PFSK-1 (cell line): Measurements from ENCODE around the gene MGMT.

Experiments used
- FOXP2 ChIP-seq: optimal IDR thresholded peaks from 2 replicates; pipeline ENCODE3; 2011; ENCODE audit warnings: borderline replicate concordance, control low read depth, inconsistent platforms; ENCODE audit not compliant: insufficient read depth; ENCODE audit errors: extremely low read length, extremely low read depth
- POLR2AphosphoS5 ChIP-seq: IDR thresholded peaks from 2 replicates; pipeline ENCODE4 v1.6.1; 2012; ENCODE audit warnings: low read depth, mild to moderate bottlenecking, control low read depth, low read length, moderate library complexity
- REST ChIP-seq, 2 experiments: IDR thresholded peaks; 2 replicates each; pipeline versions ENCODE4 v1.6.1 to v1.8.0; 2011 to 2012; ENCODE audit warnings: low read depth in 2 of 2, low read length in 2 of 2, control low read depth in 1 of 2, inconsistent platforms in 1 of 2, mild to moderate bottlenecking in 1 of 2, moderate library complexity in 1 of 2; ENCODE audit not compliant: insufficient read depth in 1 of 2
- SIN3A ChIP-seq: IDR thresholded peaks from 2 replicates; pipeline ENCODE4 v1.6.1; 2012; ENCODE audit warnings: mild to moderate bottlenecking, low read length, moderate library complexity, borderline replicate concordance; ENCODE audit not compliant: insufficient read depth
- TAF1 ChIP-seq: IDR thresholded peaks from 2 replicates; pipeline ENCODE4 v1.6.1; 2012; ENCODE audit warnings: low read length, control low read depth, borderline replicate concordance; ENCODE audit not compliant: insufficient read depth

DNA sequence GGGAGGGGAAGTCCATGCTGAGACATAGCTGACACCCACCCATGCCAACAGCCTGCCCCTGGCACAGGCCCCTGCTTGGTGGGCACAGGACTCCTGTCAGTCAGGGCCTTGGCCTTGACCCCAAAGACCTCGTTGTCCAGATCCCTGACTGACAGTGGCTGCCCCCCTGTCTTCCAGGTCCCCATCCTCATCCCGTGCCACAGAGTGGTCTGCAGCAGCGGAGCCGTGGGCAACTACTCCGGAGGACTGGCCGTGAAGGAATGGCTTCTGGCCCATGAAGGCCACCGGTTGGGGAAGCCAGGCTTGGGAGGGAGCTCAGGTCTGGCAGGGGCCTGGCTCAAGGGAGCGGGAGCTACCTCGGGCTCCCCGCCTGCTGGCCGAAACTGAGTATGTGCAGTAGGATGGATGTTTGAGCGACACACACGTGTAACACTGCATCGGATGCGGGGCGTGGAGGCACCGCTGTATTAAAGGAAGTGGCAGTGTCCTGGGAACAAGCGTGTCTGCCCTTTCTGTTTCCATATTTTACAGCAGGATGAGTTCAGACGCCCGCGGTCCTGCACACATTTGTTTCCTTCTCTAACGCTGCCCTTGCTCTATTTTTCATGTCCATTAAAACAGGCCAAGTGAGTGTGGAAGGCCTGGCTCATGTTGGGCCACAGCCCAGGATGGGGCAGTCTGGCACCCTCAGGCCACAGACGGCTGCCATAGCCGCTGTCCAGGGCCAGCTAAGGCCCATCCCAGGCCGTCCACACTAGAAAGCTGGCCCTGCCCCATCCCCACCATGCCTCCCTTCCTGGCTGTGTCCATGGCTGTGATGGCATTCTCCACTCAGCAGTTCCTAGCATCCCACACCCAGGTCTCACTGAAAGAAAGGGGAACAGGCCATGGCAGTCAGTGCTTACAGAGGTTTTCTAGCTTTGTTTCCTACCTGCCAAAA, 299.8 kb downstream of the MGMT start:
- TF ChIP-seq POLR2AphosphoS5, result no peak
- no peak for TF ChIP-seq TAF1
- no peak for TF ChIP-seq REST (IDR thresholded peaks at IDR 0.05; ENCODE audit: insufficient read depth in 1 of 2, low read depth in 2 of 2, low read length in 2 of 2)
- TF ChIP-seq SIN3A, result no peak
- no peak for TF ChIP-seq FOXP2
